ENCODE data around the gene NLRP6.
A peak's percentile ranks its signal among the peaks of the same experiment; 100 is the strongest.
"Not testable (repeated sequence)": the region's sequence is repeated elsewhere in the genome, so short reads cannot be mapped to it uniquely, and the experiment has no call there.

NLRP6 gene

GRCh38 chr11:278001-278951 lies at the start of gene NLRP6:
Gene NLRP6 (plus strand): TSS chr11:278407. CDS start chr11:278570, 163 bp downstream.
- DNase-seq (ENCODE audit: low spot score) = no peak

GRCh38 chr11:230431-230830 lies 47.8 kb upstream of the NLRP6 start:
- DNase-seq (ENCODE audit: low spot score) = no peak

- DNase-seq (ENCODE audit: low spot score) = no peak
These were observed 45.2 kb upstream of the NLRP6 start for GRCh38 chr11:232783-233565.

- no peak for DNase-seq (ENCODE audit: low spot score)
These were observed 43.0 kb upstream of the NLRP6 start for GRCh38 chr11:235180-235579.

GRCh38 chr11:235609-235996 lies 42.6 kb upstream of the NLRP6 start:
- DNase-seq (ENCODE audit: low spot score) = no peak

GRCh38 chr11:235997-236773 lies 42.0 kb upstream of the NLRP6 start, which contains the start of gene SIRT3:
Gene SIRT3 (minus strand): TSS chr11:236342. CDS start chr11:236328, 14 bp downstream.
- peak; percentile 81 for DNase-seq (ENCODE audit: low spot score)

- peak; percentile 79 for DNase-seq (ENCODE audit: low spot score)
These were observed 41.1 kb upstream of the NLRP6 start, which contains the start of gene PSMD13 for GRCh38 chr11:236774-237767. Gene PSMD13 (plus strand): TSS chr11:236976. CDS start chr11:237050, 74 bp downstream.

GRCh38 chr11:238346-238745 lies 39.9 kb upstream of the NLRP6 start:
- not testable (repeated sequence) for DNase-seq (ENCODE audit: low spot score)

- DNase-seq (ENCODE audit: low spot score) = no peak
These were observed 37.9 kb upstream of the NLRP6 start for GRCh38 chr11:240315-240714.

GRCh38 chr11:241634-242033 lies 36.6 kb upstream of the NLRP6 start:
- no peak for DNase-seq (ENCODE audit: low spot score)

GRCh38 chr11:244376-244775 lies 33.8 kb upstream of the NLRP6 start:
- no peak for DNase-seq (ENCODE audit: low spot score)

- DNase-seq (ENCODE audit: low spot score) = no peak
These were observed 29.1 kb upstream of the NLRP6 start for GRCh38 chr11:249062-249461.

- DNase-seq (ENCODE audit: low spot score) = no peak
These were observed 27.9 kb upstream of the NLRP6 start for GRCh38 chr11:250274-250673.

GRCh38 chr11:250740-251299 lies 27.4 kb upstream of the NLRP6 start:
- no peak for DNase-seq (ENCODE audit: low spot score)

- no peak for DNase-seq (ENCODE audit: low spot score)
These were observed 26.7 kb upstream of the NLRP6 start for GRCh38 chr11:251550-251949.

GRCh38 chr11:252666-253065 lies 25.5 kb upstream of the NLRP6 start:
- no peak for DNase-seq (ENCODE audit: low spot score)

GRCh38 chr11:253160-253885 lies 24.9 kb upstream of the NLRP6 start:
- DNase-seq (ENCODE audit: low spot score) = no peak

- no peak for DNase-seq (ENCODE audit: low spot score)
These were observed 24.3 kb upstream of the NLRP6 start for GRCh38 chr11:253886-254270.

GRCh38 chr11:255176-255575 lies 23.0 kb upstream of the NLRP6 start:
- no peak for DNase-seq (ENCODE audit: low spot score)

GRCh38 chr11:255816-256215 lies 22.4 kb upstream of the NLRP6 start:
- DNase-seq (ENCODE audit: low spot score) = no peak
